Measurements from ENCODE around the gene DOK1.

The DOK1 gene

GRCh38 chr2:74603282-74604000, 48.9 kb downstream of the DOK1 start:
- DNase-seq = no peak

GRCh38 chr2:74606927-74607326, 52.4 kb downstream of the DOK1 start:
- DNase-seq = no peak
